ENCODE results near the gene GAN.
A peak's percentile ranks its signal among the peaks of the same experiment; 100 is the strongest.

The GAN gene

GRCh38 chr16:81353895-81354294 lies 39.1 kb downstream of the GAN start:
- no peak for DNase-seq (ENCODE audit: low read depth)

- DNase-seq (ENCODE audit: low read depth) = no peak
Observed at GRCh38 chr16:81357711-81358260, 43.0 kb downstream of the GAN start.

GRCh38 chr16:81358860-81359259 lies 44.1 kb downstream of the GAN start:
- no peak for DNase-seq (ENCODE audit: low read depth)

GRCh38 chr16:81360135-81360534 lies 45.4 kb downstream of the GAN start:
- no peak for DNase-seq (ENCODE audit: low read depth)

- DNase-seq (ENCODE audit: low read depth) = no peak
Observed at GRCh38 chr16:81365731-81366130, 51.0 kb downstream of the GAN start.

GRCh38 chr16:81366316-81366932 lies 51.7 kb downstream of the GAN start:
- DNase-seq (ENCODE audit: low read depth) = no peak

GRCh38 chr16:81367821-81368220 lies 53.1 kb downstream of the GAN start:
- no peak for DNase-seq (ENCODE audit: low read depth)

- no peak for DNase-seq (ENCODE audit: low read depth)
Observed at GRCh38 chr16:81369888-81370504, 55.2 kb downstream of the GAN start.

- DNase-seq (ENCODE audit: low read depth) = no peak
Observed at GRCh38 chr16:81371106-81371505, 56.3 kb downstream of the GAN start.

- no peak for DNase-seq (ENCODE audit: low read depth)
Observed at GRCh38 chr16:81374550-81374949, 59.8 kb downstream of the GAN start.

GRCh38 chr16:81376880-81377279 lies 62.1 kb downstream of the GAN start:
- peak; percentile 20 for DNase-seq (ENCODE audit: low read depth)

GRCh38 chr16:81378049-81378448 lies 63.3 kb downstream of the GAN start:
- DNase-seq (ENCODE audit: low read depth) = no peak

GRCh38 chr16:81380932-81381331 lies 66.2 kb downstream of the GAN start:
- no peak for DNase-seq (ENCODE audit: low read depth)

- DNase-seq (ENCODE audit: low read depth) = no peak
Observed at GRCh38 chr16:81384006-81384405, 69.2 kb downstream of the GAN start.

- DNase-seq (ENCODE audit: low read depth) = no peak
Observed at GRCh38 chr16:81385031-81385756, 70.4 kb downstream of the GAN start.

- DNase-seq (ENCODE audit: low read depth) = no peak
Observed at GRCh38 chr16:81388357-81388756, 73.6 kb downstream of the GAN start.

GRCh38 chr16:81390840-81391239 lies 76.1 kb downstream of the GAN start:
- no peak for DNase-seq (ENCODE audit: low read depth)

GRCh38 chr16:81392011-81392410 lies 77.2 kb downstream of the GAN start:
- DNase-seq (ENCODE audit: low read depth) = no peak

GRCh38 chr16:81394416-81394815 lies 79.7 kb downstream of the GAN start:
- no peak for DNase-seq (ENCODE audit: low read depth)

- DNase-seq (ENCODE audit: low read depth) = no peak
Observed at GRCh38 chr16:81394966-81395655, 80.3 kb downstream of the GAN start.

GRCh38 chr16:81397058-81397878 lies 82.5 kb downstream of the GAN start:
- DNase-seq (ENCODE audit: low read depth) = no peak

Data from activated T-cell treated with anti-CD3 and anti-CD28 coated beads for 48 hours (primary cell).